GM19324 (cell line): ENCODE measurements around the gene FABP6.

Experiments
- ATAC-seq: cut with Tn5 transposase; IDR thresholded peaks from one replicate; pipeline ENCODE4 v1.9.1; 2021; ENCODE audit warnings: mild to moderate bottlenecking, moderate library complexity; ENCODE audit not compliant: unreplicated experiment, low FRiP score

Gene FABP6

DNA sequence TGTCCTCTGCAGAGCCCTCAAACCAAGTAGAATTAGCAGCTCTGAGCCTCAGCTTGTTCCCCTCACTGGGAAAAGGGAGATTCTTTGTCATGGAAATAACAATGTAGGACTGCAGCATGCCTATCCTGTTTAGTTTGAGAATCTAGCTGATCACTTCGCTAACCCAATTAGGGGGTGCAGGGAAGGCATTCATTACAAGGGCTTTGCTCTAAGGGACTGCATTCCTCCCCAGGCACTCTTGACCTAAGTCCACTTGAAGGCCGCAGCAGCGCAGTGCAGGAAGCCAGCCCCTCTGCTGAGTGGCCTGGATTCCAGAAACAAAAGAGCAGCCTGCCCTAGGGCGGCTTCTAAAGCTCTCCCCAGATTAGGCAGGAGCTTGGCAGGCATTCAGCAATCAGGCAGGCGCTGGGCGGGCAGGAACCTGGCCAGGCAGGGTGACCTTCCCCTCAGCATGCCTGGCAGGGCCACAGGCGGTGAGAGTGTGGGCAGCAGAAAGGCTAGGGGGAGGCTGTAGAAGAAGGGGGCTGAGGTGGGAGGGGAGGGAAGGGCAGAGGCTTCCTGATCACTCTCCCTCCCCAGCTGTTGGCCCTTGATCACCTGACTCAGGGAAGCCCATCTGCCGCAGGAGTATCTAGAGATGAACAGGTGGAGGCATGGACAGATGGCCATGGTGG, 58.2 kb downstream of the FABP6 start:
- ATAC-seq = no peak
